Adrenal gland (tissue), 12 donors: Measurements from ENCODE around the gene RPS6KA2. TPM values are rescaled to one million over a fixed set of nuclear protein-coding genes. Genes with fewer than 3 reads are reported as not detected.
"Not testable (repeated sequence)": the region's sequence is repeated elsewhere in the genome, so short reads cannot be mapped to it uniquely, and the experiment has no call there.

Source experiments
- DNase-seq, 7 donors: peaks; one replicate each; pipeline ENCODE4 v3.0.0-alpha.2; 2019 to 2020
- H3K27ac ChIP-seq, 5 donors: fragments of 200-600 bp; sonication (generic) in 4 of 5; 1 replicate in 3 of 5; 2 replicates in 2 of 5; pipeline versions ENCODE4 v1.5.1 to v1.8.0; 2016 to 2020; ENCODE audit warnings: mild to moderate bottlenecking in 1 of 5
- H3K27me3 ChIP-seq: fragments of 200-600 bp; 2 replicates; pipeline ENCODE4 v1.8.0; 2021
- H3K36me3 ChIP-seq, 2 donors: fragments of 200-600 bp; replicated peaks in 1 of 2; 1 replicate in 1 of 2; 2 replicates in 1 of 2; pipeline versions ENCODE4 v1.5.1 to v1.8.0; 2018 to 2022
- H3K4me1 ChIP-seq, 2 donors: fragments of 200-600 bp; replicated peaks in 1 of 2; 1 replicate in 1 of 2; 2 replicates in 1 of 2; pipeline versions ENCODE4 v1.5.1 to v1.8.0; 2018 to 2021
- H3K4me3 ChIP-seq, 4 donors: fragments of 200-600 bp; sonication (generic) in 3 of 4; one replicate each; pipeline ENCODE4 v1.5.1; 2016 to 2018
- H3K9me3 ChIP-seq, 3 donors: fragments of 200-600 bp; sonication (generic) in 1 of 3; replicated peaks in 1 of 3; 1 replicate in 2 of 3; 2 replicates in 1 of 3; pipeline versions ENCODE4 v1.5.1 to v1.8.0; 2016 to 2021
- CTCF ChIP-seq, 6 experiments: fragments of 450-650 bp in 4 of 6; fragments of 200-600 bp in 2 of 6; sonication (generic) in 1 of 6; IDR thresholded peaks; 1 replicate in 5 of 6; 2 replicates in 1 of 6; pipeline versions ENCODE4 v1.5.1 to v1.8.0; 2016 to 2021; ENCODE audit warnings: antibody characterized with exemption in 6 of 6, mild to moderate bottlenecking in 2 of 6, moderate library complexity in 1 of 6
- POLR2A ChIP-seq, 2 donors: fragments of 450-650 bp; IDR thresholded peaks; one replicate each; pipeline ENCODE4 v1.6.1; 2017; ENCODE audit warnings: antibody characterized with exemption in 2 of 2, mild to moderate bottlenecking in 2 of 2, moderate library complexity in 1 of 2
- WGBS, 4 donors: extraction: QIAGEN DNeasy Blood & Tissue Kit in 2 of 4; methylation state at CpG; one replicate each; pipeline versions ENCODE4 v1.1.5 to v1.1.7; 2013 to 2017; 5-methylcytosine and 5-hydroxymethylcytosine counted together
- intact Hi-C, 2 donors: fragments of 100-400 bp; cut with DNase I; formaldehyde crosslinking; loops; one replicate each; pipeline versions ENCODE4 v1.14.1 to v1.15.0; 2022 to 2023
- polyA plus RNA-seq, 3 donors: library from polyadenylated mRNA; stranded (reverse); fragments of 200-250 nt in 2 of 3; fragments of 350-450 nt in 1 of 3; fragmentation: Illumina TruSeq in 1 of 3; extraction: RNeasy Lipid Tissue Mini Kit (QIAGEN cat#74804) in 1 of 3; gene quantifications; one replicate each; pipeline ENCODE4 v1.2.3, GENCODE V29; 2013 to 2014
- total RNA-seq, 9 donors: library from RNA; depleted of rRNA in 4 of 9; stranded (reverse); fragments of >200 nt in 4 of 9; fragments of 120-200 nt in 1 of 9; fragmentation: NEBNext Ultra II Directional in 1 of 9; extraction: Animal tissue kit (Norgen Biotek cat#: 25700) in 1 of 9; gene quantifications; one replicate each; pipeline versions ENCODE4 v1.1.0 to v1.2.4, GENCODE V29; 2013 to 2023
- donor health status: healthy with polysubstance abuse.
- donor health status: Bipolar disorder and iron deficiency.
- donor health status: DM: yes; HTN: yes; CAD: no.
- donor health status: DM: no; HTN: no; CAD: no.
- donor health status: DM: no; HTN: no; CAD: no.
- donor health status: DM: yes; HTN: yes; CAD: no.

Gene RPS6KA2
- total and polyA plus RNA-seq, 12 donors: 7.0 to 40.4 (median 26.2) TPM

GRCh38 chr6:166386111-166386510, 240.9 kb downstream of the RPS6KA2 start:
- TF ChIP-seq POLR2A (IDR thresholded peaks at IDR 0.05): no peak
- TF ChIP-seq CTCF (IDR thresholded peaks at IDR 0.05): no peak
- Histone ChIP-seq H3K36me3 (no peaks in the 10 kb centered on the region), H3K4me1 (peaks cover 5 to 11% of the 10 kb centered on the region in 2 donors), H3K27ac (no peak overlapping the region), H3K4me3 (no peak overlapping the region), H3K9me3 (no peaks in the 10 kb centered on the region), H3K27me3 (no peaks in the 10 kb centered on the region)
- WGBS, 4 donors: 90 to 97% (median 94%) methylated on average over 9 of the region's 9 CpGs
- intact Hi-C loops: loop anchor here in 1 of 2 donors (5.0 kb wide), 1 partner anchor 49 kb away; no protein-coding TSS in a partner anchor
- DNase-seq: no peak

- not testable (repeated sequence) for H3K9me3 ChIP-seq, H3K36me3 ChIP-seq, H3K27me3 ChIP-seq
- Histone ChIP-seq H3K4me1 (peaks cover 6 to 20% of the 10 kb centered on the region in 2 donors), H3K27ac (peak overlapping the region; percentile 63 to 96 (median 91)), H3K4me3 (peak overlapping the region; percentile 68 to 94 (median 74))
- WGBS, 4 donors: 17 to 21% (median 18%) methylated on average over 19 to 22 of the region's 22 CpGs
- DNase-seq: peak in 6 of 7 donors; percentile 43 to 74 (median 60)
- peak in 5 of 6 experiments; percentile 36 to 63 (median 40) for TF ChIP-seq CTCF (IDR thresholded peaks at IDR 0.05)
- intact Hi-C loops: loop anchor here in 1 of 2 donors (5.0 kb wide), 1 partner anchor 107 kb away; no protein-coding TSS in a partner anchor
Observed at GRCh38 chr6:166383802-166384363, 243.2 kb downstream of the RPS6KA2 start.

DNA sequence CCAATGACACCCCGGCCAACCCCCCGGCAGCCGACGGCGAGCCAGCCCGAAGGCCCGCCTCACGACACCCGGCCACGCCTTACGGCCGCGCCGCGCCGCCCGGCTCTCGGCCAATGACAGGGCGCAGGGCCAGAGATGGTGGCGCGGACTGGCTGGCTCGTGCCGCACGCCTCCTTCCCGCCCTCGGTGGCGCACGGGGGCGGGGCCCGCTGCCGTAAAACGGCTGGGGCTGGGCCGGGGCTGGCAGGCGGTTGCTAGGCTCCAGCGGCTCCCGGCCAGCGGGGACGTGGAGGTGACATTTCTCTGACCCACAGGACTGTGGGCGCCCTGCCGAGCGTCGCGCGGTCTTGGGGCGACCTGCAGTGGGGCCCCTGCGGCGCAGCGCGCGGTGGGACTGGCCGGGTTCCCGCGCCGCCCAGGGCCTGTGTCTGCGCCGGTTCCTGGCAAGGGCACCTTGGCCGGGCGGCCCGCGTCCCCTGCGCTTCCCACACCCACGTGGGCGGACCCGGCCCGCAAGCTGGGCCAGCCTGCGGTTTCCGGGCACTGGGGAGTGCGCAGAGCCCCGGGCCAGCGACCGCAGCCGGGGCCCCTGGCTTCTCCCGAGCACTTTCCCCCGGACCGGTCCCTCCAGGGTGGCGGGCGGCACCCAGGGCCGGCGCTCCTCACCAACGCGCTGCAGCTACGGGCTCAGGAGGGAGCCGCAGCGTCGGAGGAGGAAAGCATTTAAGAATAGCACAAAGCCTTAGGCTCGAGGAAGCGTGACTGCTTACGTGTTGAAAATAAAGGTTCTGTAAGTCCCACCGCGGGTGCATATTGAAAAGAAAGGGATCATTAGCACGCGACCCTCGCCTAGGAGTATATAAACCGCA, 243.9 kb downstream of the RPS6KA2 start, which contains the start of gene MPC1:
Gene MPC1, minus strand, starts transcription at position 8 of the 869 bp plus-strand sequence. CDS start 64 bp downstream, outside the sequence.
- no peaks in the 10 kb centered on the region for H3K36me3 ChIP-seq
- peak; percentile 96 to 98 (median 96) for DNase-seq
- TF ChIP-seq POLR2A (IDR thresholded peaks at IDR 0.05) (peak; percentile 22 to 74), CTCF (IDR thresholded peaks at IDR 0.05) (no peak)
- WGBS, 4 donors: 0% methylated on average over 14 to 94 of the region's 94 CpGs; no CpG with 5 or more reads in 1 of the 4 donors
- no peaks in the 10 kb centered on the region for H3K9me3 ChIP-seq
- intact Hi-C loops: loop anchor here in 1 of 2 donors (5.0 kb wide), 1 partner anchor 106 kb away; no protein-coding TSS in a partner anchor
- H3K4me3 ChIP-seq: peak within 1 kb of the TSS; percentile 72 to 94 (median 81)
- peaks cover 6 to 20% of the 10 kb centered on the region in 2 donors for H3K4me1 ChIP-seq
- H3K27ac ChIP-seq: peak within 1 kb of the TSS; percentile 70 to 96 (median 91)
- no peaks in the 10 kb centered on the region for H3K27me3 ChIP-seq

DNA sequence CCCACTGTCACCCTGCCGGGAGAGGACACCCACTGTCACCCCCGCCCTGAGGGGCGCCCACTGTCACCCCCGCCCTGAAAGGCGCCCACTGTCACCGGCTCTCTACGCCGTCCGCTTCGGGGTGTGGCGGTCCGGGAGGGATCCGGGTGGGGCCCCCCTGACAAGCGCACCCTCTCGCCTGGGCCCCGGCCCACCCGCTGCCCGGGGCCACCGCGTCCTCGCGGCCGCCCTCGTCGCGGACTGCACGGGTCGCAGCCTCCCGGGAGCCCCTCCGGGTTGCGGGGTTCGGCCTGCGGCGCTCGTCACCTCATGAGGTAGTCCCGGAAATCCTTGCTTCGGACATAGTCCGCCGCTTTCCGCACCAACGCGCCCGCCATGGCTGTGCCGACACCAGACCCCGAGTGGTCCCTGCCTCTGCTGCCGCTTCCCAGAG, 244.5 kb downstream of the RPS6KA2 start:
- H3K27me3 ChIP-seq: no peaks in the 10 kb centered on the region
- DNase-seq: peak in 2 of 7 donors; percentile 17 to 47
- peak overlapping the region; percentile 70 to 96 (median 91) for H3K27ac ChIP-seq
- no peaks in the 10 kb centered on the region for H3K36me3 ChIP-seq
- intact Hi-C loops: loop anchor here in 1 of 2 donors (5.0 kb wide), 1 partner anchor 105 kb away; no protein-coding TSS in a partner anchor
- peak overlapping the region; percentile 27 to 94 (median 81) for H3K4me3 ChIP-seq
- peaks cover 6 to 20% of the 10 kb centered on the region in 2 donors for H3K4me1 ChIP-seq
- 0% methylated on average over 2 to 46 of the region's 46 CpGs; no CpG with 5 or more reads in 1 of the 4 donors for WGBS, 4 donors
- TF ChIP-seq POLR2A (IDR thresholded peaks at IDR 0.05) (peak; percentile 36 to 83), CTCF (IDR thresholded peaks at IDR 0.05) (peak in 1 of 6 experiments; percentile 6)
- H3K9me3 ChIP-seq: no peaks in the 10 kb centered on the region
